Trophoblast cell (in vitro differentiated cells and primary cell): ENCODE results near the gene KRT39.

ENCODE experiments used
- DNase-seq, 2 donors: peaks; one replicate each; pipeline ENCODE4 v3.0.0-alpha.2; 2016
- H2AFZ ChIP-seq: 2 replicates; pipeline ENCODE4 v1.6.1; 2013; ENCODE audit warnings: low read length, moderate library complexity, mild to moderate bottlenecking; ENCODE audit not compliant: insufficient read depth, poor library complexity
- H2AK5ac ChIP-seq: 2 replicates; pipeline ENCODE4 v1.6.1; 2013; ENCODE audit warnings: mild to moderate bottlenecking, low read length
- H2BK120ac ChIP-seq: 2 replicates; pipeline ENCODE4 v1.6.1; 2013; ENCODE audit warnings: low read length, mild to moderate bottlenecking, moderate library complexity; ENCODE audit not compliant: insufficient read depth, poor library complexity
- H2BK12ac ChIP-seq: 2 replicates; pipeline ENCODE4 v1.6.1; 2013; ENCODE audit warnings: mild to moderate bottlenecking, low read length, moderate library complexity
- H2BK5ac ChIP-seq: 2 replicates; pipeline ENCODE4 v1.6.1; 2013; ENCODE audit warnings: low read length, low read depth, moderate library complexity, mild to moderate bottlenecking; ENCODE audit not compliant: poor library complexity
- H3K14ac ChIP-seq: 2 replicates; pipeline ENCODE4 v1.6.1; 2013; ENCODE audit warnings: mild to moderate bottlenecking, low read length
- H3K18ac ChIP-seq: 2 replicates; pipeline ENCODE4 v1.6.1; 2013; ENCODE audit warnings: mild to moderate bottlenecking, low read length
- H3K23ac ChIP-seq: 2 replicates; pipeline ENCODE4 v1.6.1; 2013; ENCODE audit warnings: low read length
- H3K27ac ChIP-seq: 2 replicates; pipeline ENCODE4 v1.5.1; 2013; ENCODE audit warnings: low read depth, mild to moderate bottlenecking, inconsistent platforms, low read length, moderate library complexity
- H3K27me3 ChIP-seq: 2 replicates; pipeline ENCODE4 v1.6.1; 2013; ENCODE audit warnings: inconsistent platforms, mild to moderate bottlenecking, low read length, moderate library complexity; ENCODE audit not compliant: insufficient read depth
- H3K36me3 ChIP-seq, 2 experiments: 1 replicate in 1 of 2; 2 replicates in 1 of 2; pipeline ENCODE4 v1.6.1; 2013; ENCODE audit warnings: low read length in 2 of 2, mild to moderate bottlenecking in 2 of 2, moderate library complexity in 1 of 2; ENCODE audit not compliant: insufficient read depth in 2 of 2, control insufficient read depth in 1 of 2
- H3K4ac ChIP-seq: 2 replicates; pipeline ENCODE4 v1.6.1; 2013; ENCODE audit warnings: low read depth, mild to moderate bottlenecking, low read length, moderate library complexity
- H3K4me1 ChIP-seq, 2 experiments: 1 replicate in 1 of 2; 2 replicates in 1 of 2; pipeline ENCODE4 v1.6.1; 2013; ENCODE audit warnings: low read length in 2 of 2, mild to moderate bottlenecking in 2 of 2, moderate library complexity in 1 of 2; ENCODE audit not compliant: insufficient read depth in 2 of 2, control insufficient read depth in 1 of 2
- H3K4me2 ChIP-seq: 2 replicates; pipeline ENCODE4 v1.6.1; 2013; ENCODE audit warnings: inconsistent platforms, mild to moderate bottlenecking, low read length, moderate library complexity
- H3K4me3 ChIP-seq: 2 replicates; pipeline ENCODE4 v1.5.1; 2013; ENCODE audit warnings: mild to moderate bottlenecking, low read depth, low read length, inconsistent platforms
- H3K79me1 ChIP-seq: one replicate; pipeline ENCODE4 v1.6.1; 2013; ENCODE audit warnings: low read length
- H3K79me2 ChIP-seq: 2 replicates; pipeline ENCODE4 v1.6.1; 2013; ENCODE audit warnings: low read length, mild to moderate bottlenecking; ENCODE audit not compliant: control insufficient read depth, insufficient read depth, poor library complexity
- H3K9ac ChIP-seq: 2 replicates; pipeline ENCODE4 v1.6.1; 2013; ENCODE audit warnings: mild to moderate bottlenecking, low read length
- H3K9me3 ChIP-seq: 2 replicates; pipeline ENCODE4 v1.6.1; 2013; ENCODE audit warnings: low read depth, mild to moderate bottlenecking, control low read depth, inconsistent platforms, low read length; ENCODE audit not compliant: insufficient read depth
- H4K12ac ChIP-seq: 2 replicates; pipeline ENCODE4 v1.6.1; 2013; ENCODE audit warnings: low read depth, mild to moderate bottlenecking, low read length, moderate library complexity
- H4K8ac ChIP-seq: 2 replicates; pipeline ENCODE4 v1.6.1; 2013; ENCODE audit warnings: low read depth, mild to moderate bottlenecking, low read length, moderate library complexity
- H4K91ac ChIP-seq: one replicate; pipeline ENCODE4 v1.6.1; 2013; ENCODE audit warnings: low read depth, mild to moderate bottlenecking, low read length, moderate library complexity
- WGBS: extraction: QIAGEN DNeasy Blood & Tissue Kit; methylation state at CpG from one replicate; pipeline ENCODE4 v1.1.7; 2013; ENCODE audit warnings: missing lambda C conversion rate; ENCODE audit not compliant: insufficient read length, insufficient coverage; ENCODE audit errors: extremely low coverage; 5-methylcytosine and 5-hydroxymethylcytosine counted together

KRT39 gene

GRCh38 chr17:40914075-40914855 lies 52.5 kb downstream of the KRT39 start:
- Histone ChIP-seq H3K36me3 (no peaks in the 10 kb centered on the region), H3K27me3 (no peaks in the 10 kb centered on the region), H3K4ac (no peak overlapping the region), H3K14ac (no peak overlapping the region), H4K91ac (no peak overlapping the region), H3K9me3 (no peaks in the 10 kb centered on the region), H4K12ac (no peak overlapping the region), H3K4me3 (no peak overlapping the region), H3K4me1 (peaks cover 5 to 9% of the 10 kb centered on the region in 2 experiments), H3K27ac (no peak overlapping the region), H3K18ac (no peak overlapping the region), H3K9ac (no peak overlapping the region), H2BK5ac (no peak overlapping the region), H2AK5ac (no peak overlapping the region), H3K4me2 (no peak overlapping the region), H4K8ac (no peak overlapping the region), H3K23ac (no peak overlapping the region), H2AFZ (no peak overlapping the region), H3K79me1 (peaks cover 8% of the 10 kb centered on the region), H3K79me2 (no peaks in the 10 kb centered on the region), H2BK12ac (no peak overlapping the region), H2BK120ac (no peak overlapping the region)
- no CpG with 5 or more reads among the region's 3 CpGs for WGBS
- DNase-seq = no peak

DNA sequence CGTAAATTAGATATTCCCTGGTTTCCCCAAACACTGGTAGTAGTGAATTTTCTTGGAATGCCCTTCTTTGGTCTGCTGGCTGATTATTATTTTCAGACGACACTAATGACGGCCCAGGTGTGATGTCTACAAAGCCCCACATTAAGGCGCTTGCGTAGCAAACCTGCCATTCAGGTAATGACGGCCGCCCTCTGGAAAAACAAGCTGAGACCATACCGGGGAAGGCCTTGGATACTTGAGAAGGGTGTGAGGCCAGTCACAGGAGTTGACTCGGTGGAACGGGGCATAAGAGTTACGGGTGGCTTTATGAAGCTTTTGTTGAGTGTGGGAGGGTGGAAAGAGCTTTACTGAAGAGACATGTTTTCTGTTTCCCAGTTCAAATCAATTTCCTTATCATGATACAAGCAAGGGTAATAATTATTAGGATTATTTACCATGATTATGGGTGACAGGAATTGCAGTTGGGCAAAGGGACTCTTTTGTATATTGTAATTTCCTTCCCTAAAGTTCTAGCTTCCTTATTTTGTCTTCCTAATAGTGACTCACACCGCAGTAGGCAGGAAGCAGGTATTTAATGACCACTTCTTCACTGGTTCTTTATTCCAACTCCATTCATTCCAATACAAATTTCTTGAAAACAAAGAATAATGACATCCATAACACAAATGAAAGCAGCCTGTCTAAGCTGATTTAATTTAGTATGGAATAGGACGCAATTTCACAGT lies 54.1 kb downstream of the KRT39 start:
- WGBS = no CpG with 5 or more reads among the region's 13 CpGs
- no peak overlapping the region for H3K4ac ChIP-seq
- no peak overlapping the region for H3K9ac ChIP-seq
- peak; percentile 85 to 86 for DNase-seq
- H3K23ac ChIP-seq = no peak overlapping the region
- H3K79me2 ChIP-seq = no peaks in the 10 kb centered on the region
- no peak overlapping the region for H4K8ac ChIP-seq
- no peak overlapping the region for H2AFZ ChIP-seq
- no peaks in the 10 kb centered on the region for H3K27me3 ChIP-seq
- H3K27ac ChIP-seq = no peak overlapping the region
- no peak overlapping the region for H3K4me2 ChIP-seq
- no peaks in the 10 kb centered on the region for H3K36me3 ChIP-seq
- H2BK120ac ChIP-seq = no peak overlapping the region
- no peak overlapping the region for H4K12ac ChIP-seq
- peaks cover 8% of the 10 kb centered on the region for H3K79me1 ChIP-seq
- H2AK5ac ChIP-seq = no peak overlapping the region
- H3K9me3 ChIP-seq = no peaks in the 10 kb centered on the region
- no peak overlapping the region for H3K4me3 ChIP-seq
- no peak overlapping the region for H4K91ac ChIP-seq
- H3K18ac ChIP-seq = no peak overlapping the region
- no peak overlapping the region for H3K14ac ChIP-seq
- peak overlapping the region; percentile 27 for H2BK12ac ChIP-seq
- no peak overlapping the region for H2BK5ac ChIP-seq
- H3K4me1 ChIP-seq = peaks cover 5 to 9% of the 10 kb centered on the region in 2 experiments

GRCh38 chr17:40910441-40910841 lies 56.3 kb downstream of the KRT39 start:
- Histone ChIP-seq H3K9ac (no peak overlapping the region), H4K91ac (peak overlapping the region; percentile 50), H3K79me2 (no peaks in the 10 kb centered on the region), H3K27me3 (no peaks in the 10 kb centered on the region), H3K4me3 (no peak overlapping the region), H2AK5ac (no peak overlapping the region), H3K18ac (no peak overlapping the region), H3K79me1 (peaks cover 8% of the 10 kb centered on the region), H3K4me2 (no peak overlapping the region), H3K4me1 (peaks cover 0 to 3% of the 10 kb centered on the region in 2 experiments), H3K27ac (peak overlapping the region; percentile 31), H4K8ac (peak overlapping the region; percentile 59), H4K12ac (no peak overlapping the region), H2AFZ (no peak overlapping the region), H3K9me3 (no peaks in the 10 kb centered on the region), H2BK5ac (peak overlapping the region; percentile 43), H3K23ac (no peak overlapping the region), H2BK120ac (peak overlapping the region; percentile 91), H3K14ac (no peak overlapping the region), H2BK12ac (peak overlapping the region; percentile 89), H3K36me3 (no peaks in the 10 kb centered on the region), H3K4ac (no peak overlapping the region)
- WGBS = no CpG with 5 or more reads among the region's 3 CpGs
- peak; percentile 57 to 97 for DNase-seq

GRCh38 chr17:40909755-40910154 lies 57.0 kb downstream of the KRT39 start:
- WGBS = no CpG with 5 or more reads among the region's 4 CpGs
- no peak overlapping the region for H3K14ac ChIP-seq
- peak; percentile 56 to 79 for DNase-seq

More at GRCh38 chr17:40909755-40910154, 57.0 kb downstream of the KRT39 start:
- no peak overlapping the region for H3K23ac ChIP-seq
- H3K4me3 ChIP-seq = no peak overlapping the region
- H2BK120ac ChIP-seq = no peak overlapping the region
- peaks cover 0 to 3% of the 10 kb centered on the region in 2 experiments for H3K4me1 ChIP-seq
- no peak overlapping the region for H3K18ac ChIP-seq
- H4K12ac ChIP-seq = no peak overlapping the region
- no peak overlapping the region for H4K8ac ChIP-seq
- H3K4me2 ChIP-seq = no peak overlapping the region
- H3K79me2 ChIP-seq = no peaks in the 10 kb centered on the region
- H3K79me1 ChIP-seq = peaks cover 8% of the 10 kb centered on the region
- no peaks in the 10 kb centered on the region for H3K27me3 ChIP-seq
- no peak overlapping the region for H3K4ac ChIP-seq
- no peaks in the 10 kb centered on the region for H3K36me3 ChIP-seq
- H2BK12ac ChIP-seq = no peak overlapping the region
- H2AK5ac ChIP-seq = no peak overlapping the region
- no peak overlapping the region for H3K9ac ChIP-seq
- no peaks in the 10 kb centered on the region for H3K9me3 ChIP-seq
- no peak overlapping the region for H2AFZ ChIP-seq
- no peak overlapping the region for H4K91ac ChIP-seq
- no peak overlapping the region for H3K27ac ChIP-seq
- H2BK5ac ChIP-seq = no peak overlapping the region
